SU-DHL-6 (cell line): Measurements from ENCODE around the gene EVC2.

Experiments used
- H2AFZ ChIP-seq: fragments of 200-600 bp; sonication (generic); 2 replicates; pipeline ENCODE4 v1.6.1; 2014; ENCODE audit warnings: low read depth, mild to moderate bottlenecking, moderate library complexity, mixed read lengths, antibody characterized with exemption, low read length; ENCODE audit not compliant: severe bottlenecking
- H3F3A ChIP-seq: fragments of 200-600 bp; shearing (Covaris generic); 2 replicates; pipeline ENCODE4 v1.6.0; 2016; ENCODE audit warnings: antibody characterized with exemption, mild to moderate bottlenecking; ENCODE audit not compliant: insufficient read depth
- H3K27ac ChIP-seq: fragments of 200-600 bp; sonication (generic); 2 replicates; pipeline ENCODE4 v1.5.1; 2016; ENCODE audit warnings: low read depth, mild to moderate bottlenecking, low read length, moderate library complexity, mixed read lengths
- H3K27me3 ChIP-seq: fragments of 200-600 bp; sonication (generic), shearing (Covaris generic); 2 replicates; pipeline ENCODE4 v1.6.0; 2014; ENCODE audit warnings: mild to moderate bottlenecking, low read length
- H3K36me3 ChIP-seq: fragments of 200-600 bp; sonication (generic); 2 replicates; pipeline ENCODE4 v1.6.1; 2014; ENCODE audit warnings: mild to moderate bottlenecking, low read length, mixed read lengths
- H3K4me2 ChIP-seq: fragments of 300-600, 200-600 bp; shearing (Covaris generic), sonication (generic); 2 replicates; pipeline ENCODE4 v1.6.0; 2014; ENCODE audit warnings: low read length, low read depth, mild to moderate bottlenecking; ENCODE audit not compliant: poor library complexity, severe bottlenecking
- H3K4me3 ChIP-seq: fragments of 200-600 bp; sonication (generic); 2 replicates; pipeline ENCODE4 v1.5.1; 2014; ENCODE audit warnings: antibody characterized with exemption, low read length, mild to moderate bottlenecking, mixed read lengths; ENCODE audit not compliant: insufficient read depth, poor library complexity, severe bottlenecking
- H3K79me2 ChIP-seq: fragments of 200-600 bp; sonication (generic); 2 replicates; pipeline ENCODE4 v1.6.1; 2014; ENCODE audit warnings: mild to moderate bottlenecking, low read length, moderate library complexity; ENCODE audit not compliant: insufficient read depth
- H3K9ac ChIP-seq: fragments of 200-600 bp; sonication (generic); 2 replicates; pipeline ENCODE4 v1.7.0; 2014; ENCODE audit warnings: mild to moderate bottlenecking, low read length
- H3K9me2 ChIP-seq: fragments of 200-600 bp; sonication (generic); replicated peaks from 2 replicates; pipeline ENCODE4 v1.6.1; 2014; ENCODE audit warnings: low read length; ENCODE audit not compliant: insufficient read depth
- H3K9me3 ChIP-seq: fragments of 200-600 bp; sonication (generic); 2 replicates; pipeline ENCODE4 v1.6.1; 2014; ENCODE audit warnings: low read length, mixed read lengths; ENCODE audit not compliant: insufficient read depth
- H4K20me1 ChIP-seq: fragments of 200-600 bp; sonication (generic); 2 replicates; pipeline ENCODE4 v1.6.1; 2014; ENCODE audit warnings: low read depth, mild to moderate bottlenecking, antibody characterized with exemption, low read length, moderate library complexity, mixed read lengths
- CTCF ChIP-seq: fragments of 200-600 bp; sonication (generic); IDR thresholded peaks from one replicate; pipeline ENCODE4 v1.5.1; 2017; ENCODE audit warnings: antibody characterized with exemption, mild to moderate bottlenecking, low read length, moderate library complexity; ENCODE audit not compliant: insufficient read depth, poor library complexity, severe bottlenecking
- EZH2phosphoT487 ChIP-seq: fragments of 200-600 bp; sonication (generic), shearing (Covaris generic); conservative IDR thresholded peaks from 2 replicates; pipeline ENCODE4 v1.6.1; 2018; ENCODE audit warnings: mild to moderate bottlenecking, antibody characterized with exemption, low read length, moderate library complexity, mixed read lengths

The EVC2 gene

GRCh38 chr4:5650040-5650439, 58.3 kb downstream of the EVC2 start:
- Histone ChIP-seq H3K79me2 (no peaks in the 10 kb centered on the region), H3K27me3 (no peaks in the 10 kb centered on the region), H3K4me2 (no peak overlapping the region), H3K9ac (no peak overlapping the region), H3K9me2 (no peaks in the 10 kb centered on the region), H3K27ac (no peak overlapping the region), H3K9me3 (no peaks in the 10 kb centered on the region), H3F3A (no peaks in the 10 kb centered on the region), H3K36me3 (no peaks in the 10 kb centered on the region), H4K20me1 (no peaks in the 10 kb centered on the region), H3K4me3 (no peak overlapping the region), H2AFZ (no peak overlapping the region)
- no peak for TF ChIP-seq EZH2phosphoT487
- no peak for TF ChIP-seq CTCF

GRCh38 chr4:5647351-5647750, 61.0 kb downstream of the EVC2 start:
- no peaks in the 10 kb centered on the region for H3K36me3 ChIP-seq
- no peaks in the 10 kb centered on the region for H3F3A ChIP-seq
- TF ChIP-seq EZH2phosphoT487 (no peak), CTCF (no peak)
- H2AFZ ChIP-seq: no peak overlapping the region
- H3K4me2 ChIP-seq: no peak overlapping the region
- H3K79me2 ChIP-seq: no peaks in the 10 kb centered on the region
- no peaks in the 10 kb centered on the region for H3K27me3 ChIP-seq
- H3K27ac ChIP-seq: no peak overlapping the region
- H3K4me3 ChIP-seq: no peak overlapping the region
- H3K9me3 ChIP-seq: no peaks in the 10 kb centered on the region
- H3K9ac ChIP-seq: no peak overlapping the region
- no peaks in the 10 kb centered on the region for H4K20me1 ChIP-seq
- no peaks in the 10 kb centered on the region for H3K9me2 ChIP-seq

GRCh38 chr4:5640096-5640495, 68.3 kb downstream of the EVC2 start:
- no peak overlapping the region for H3K4me3 ChIP-seq
- H3K79me2 ChIP-seq: no peaks in the 10 kb centered on the region
- no peak overlapping the region for H2AFZ ChIP-seq
- H3K4me2 ChIP-seq: no peak overlapping the region
- no peaks in the 10 kb centered on the region for H3K9me2 ChIP-seq
- no peak overlapping the region for H3K9ac ChIP-seq
- no peaks in the 10 kb centered on the region for H3F3A ChIP-seq
- TF ChIP-seq CTCF: no peak
- TF ChIP-seq EZH2phosphoT487: no peak
- no peaks in the 10 kb centered on the region for H3K36me3 ChIP-seq
- H3K9me3 ChIP-seq: no peaks in the 10 kb centered on the region
- no peaks in the 10 kb centered on the region for H3K27me3 ChIP-seq
- no peaks in the 10 kb centered on the region for H4K20me1 ChIP-seq
- no peak overlapping the region for H3K27ac ChIP-seq

GRCh38 chr4:5639556-5639955, 68.8 kb downstream of the EVC2 start:
- no peaks in the 10 kb centered on the region for H4K20me1 ChIP-seq
- H3K9me2 ChIP-seq: no peaks in the 10 kb centered on the region
- no peak overlapping the region for H3K9ac ChIP-seq
- no peaks in the 10 kb centered on the region for H3K27me3 ChIP-seq
- H2AFZ ChIP-seq: no peak overlapping the region
- H3F3A ChIP-seq: no peaks in the 10 kb centered on the region
- no peaks in the 10 kb centered on the region for H3K79me2 ChIP-seq
- no peaks in the 10 kb centered on the region for H3K36me3 ChIP-seq
- H3K4me3 ChIP-seq: no peak overlapping the region
- no peaks in the 10 kb centered on the region for H3K9me3 ChIP-seq
- no peak for TF ChIP-seq CTCF
- TF ChIP-seq EZH2phosphoT487: no peak
- H3K27ac ChIP-seq: no peak overlapping the region
- H3K4me2 ChIP-seq: no peak overlapping the region
